Activated CD8-positive, alpha-beta memory T cell treated with anti-CD3 and anti-CD28 coated beads, Interleukin-2, amount 50 U/mL, for 48 hours (primary cell): Measurements from ENCODE around the gene CACNA2D2.
A peak's percentile ranks its signal among the peaks of the same experiment; 100 is the strongest.

Experiments used
- DNase-seq: peaks from one replicate; pipeline ENCODE4 v3.0.0-alpha.2; 2020

The CACNA2D2 gene

DNA sequence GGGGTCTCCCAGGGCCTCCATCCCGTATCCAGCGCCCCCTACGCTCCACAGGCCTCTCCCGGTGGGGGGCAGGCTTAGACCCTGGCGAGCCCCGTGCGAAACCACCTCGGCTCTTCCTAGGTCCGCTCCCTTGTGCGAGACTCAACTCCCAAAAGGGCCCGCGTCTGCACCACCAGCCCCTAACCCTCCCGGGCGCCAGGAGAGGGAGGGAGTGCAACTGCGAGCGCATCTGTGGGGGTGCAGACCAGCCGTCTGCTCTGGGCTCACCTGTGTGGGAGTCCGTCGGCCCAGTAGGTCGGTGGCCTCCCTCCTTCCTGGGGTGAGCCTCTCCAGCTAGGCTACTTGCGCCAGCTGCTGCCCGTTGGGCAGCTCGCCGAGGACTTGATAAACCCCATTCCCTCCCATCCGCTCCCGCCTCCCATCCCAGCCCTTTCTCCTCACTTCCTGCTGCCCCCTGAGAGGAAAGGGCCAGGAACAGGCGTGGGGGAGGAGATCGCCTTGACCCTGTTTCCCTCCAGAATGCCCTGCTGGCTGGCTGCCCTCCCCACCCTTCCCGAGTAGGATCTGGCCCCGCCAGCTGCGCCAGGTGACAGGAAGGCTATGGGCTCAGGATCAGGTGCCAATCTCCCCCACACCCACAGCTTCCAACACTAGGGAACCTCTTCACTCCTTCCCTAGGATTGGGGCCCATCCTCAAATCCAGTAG is 180.9 kb downstream of the CACNA2D2 start, which contains the start of gene HYAL2:
Gene HYAL2, minus strand, starts transcription at position 360 of the 706 bp plus-strand sequence. CDS start 2,256 bp downstream, outside the sequence.
- DNase-seq = no peak

DNA sequence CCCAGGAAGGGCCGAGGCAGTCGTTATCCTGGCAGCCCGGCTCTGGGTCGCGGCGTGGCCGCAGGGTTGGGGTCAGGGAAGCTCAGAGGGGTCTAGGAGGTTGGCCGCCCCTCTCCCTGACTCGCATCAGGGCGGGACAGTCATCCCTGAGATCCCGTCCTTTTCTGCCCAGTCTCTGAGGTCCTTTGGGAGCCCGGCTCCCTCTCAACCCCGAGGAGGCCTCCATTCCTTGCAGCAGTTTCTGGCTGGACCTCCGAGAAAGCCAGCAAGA is 181.4 kb downstream of the CACNA2D2 start:
- DNase-seq = no peak

DNA sequence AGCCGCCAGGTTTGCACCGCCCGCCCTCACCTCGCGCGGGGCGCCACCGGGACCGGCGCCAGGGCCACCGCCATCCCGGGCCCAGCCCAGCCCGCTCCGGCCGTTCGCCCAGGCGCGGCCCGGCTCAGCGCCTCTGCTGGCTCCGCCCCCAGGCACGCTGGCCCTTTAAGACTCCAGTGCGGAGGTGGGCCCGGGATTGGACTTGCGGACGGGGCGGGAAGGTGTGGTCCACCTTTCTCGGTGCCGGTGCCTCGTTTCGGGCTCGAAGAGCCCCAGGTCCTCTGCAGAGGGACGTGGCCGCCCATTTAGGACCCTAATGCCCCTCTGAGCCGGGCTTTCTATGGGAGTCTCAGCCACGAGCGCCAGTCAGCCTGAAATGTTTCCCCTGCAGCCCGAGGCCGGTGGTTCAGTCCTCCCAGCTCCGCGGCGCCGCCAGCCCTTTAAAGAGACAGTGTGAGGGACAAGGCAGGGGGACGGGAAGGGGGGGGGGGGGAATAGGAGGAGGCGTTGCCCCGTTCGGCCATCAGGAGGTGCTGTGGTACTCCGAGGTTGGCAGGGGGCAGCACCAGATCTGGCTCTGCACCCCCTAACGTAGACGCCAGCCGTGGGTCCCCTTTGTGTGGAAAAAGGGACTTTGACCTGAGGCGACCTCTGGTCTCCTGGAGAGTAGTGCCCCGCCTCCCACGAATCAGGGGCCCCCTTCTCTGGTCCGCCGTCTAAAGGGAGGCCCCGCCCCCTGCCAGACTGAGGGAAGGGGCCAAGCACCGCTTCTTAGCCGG is 181.9 kb downstream of the CACNA2D2 start:
- peak; percentile 90 for DNase-seq

DNA sequence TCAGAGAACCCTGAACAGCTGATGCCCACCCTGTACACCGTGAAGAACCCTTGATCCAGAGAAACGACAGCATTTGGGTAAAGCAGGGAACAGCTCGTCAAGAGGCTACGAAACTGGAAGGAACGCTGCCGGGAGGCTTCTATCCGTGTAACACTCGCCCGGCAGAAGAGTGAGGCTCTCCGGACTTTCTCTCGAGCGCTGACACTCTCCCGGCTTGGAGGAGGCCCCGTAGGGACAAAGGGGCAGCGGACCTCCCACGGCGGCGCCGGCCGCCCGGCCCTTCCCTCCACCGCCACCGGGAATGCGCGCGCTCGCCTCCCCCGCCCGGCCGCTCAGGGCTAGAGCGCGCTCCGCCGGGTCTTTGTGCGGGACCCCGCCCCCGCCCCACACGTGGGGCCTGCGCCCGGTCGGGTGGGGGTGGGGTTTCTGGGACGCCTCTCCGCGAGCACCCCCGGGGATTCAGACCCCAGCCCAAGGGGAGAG is 182.5 kb downstream of the CACNA2D2 start:
- no peak for DNase-seq

- no peak for DNase-seq
These were observed 183.4 kb downstream of the CACNA2D2 start for GRCh38 chr3:50319894-50320625.

- DNase-seq = no peak
These were observed 184.1 kb downstream of the CACNA2D2 start for GRCh38 chr3:50319181-50319893.

- no peak for DNase-seq
These were observed 184.8 kb downstream of the CACNA2D2 start for GRCh38 chr3:50318615-50319014.

DNA sequence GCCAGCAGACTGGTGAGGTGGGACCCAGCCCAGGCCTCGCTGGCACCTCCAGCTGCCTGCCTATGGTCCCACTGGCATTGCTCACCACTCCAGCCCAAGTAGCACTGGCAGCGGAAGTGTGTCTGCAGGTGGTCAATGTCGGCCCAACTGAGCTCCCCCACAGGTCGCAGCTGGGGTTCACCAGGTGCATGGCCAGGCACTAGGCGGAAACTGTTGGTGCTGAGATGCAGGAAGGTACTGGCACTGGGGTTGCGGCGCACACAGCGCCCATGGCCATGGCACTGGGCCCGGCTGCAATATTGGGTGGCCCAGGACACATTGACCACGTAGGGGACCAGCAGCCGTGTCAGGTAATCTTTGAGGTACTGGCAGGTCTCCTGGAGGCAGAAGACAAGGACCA is 185.3 kb downstream of the CACNA2D2 start:
- DNase-seq = no peak

- DNase-seq = no peak
These were observed 186.1 kb downstream of the CACNA2D2 start for GRCh38 chr3:50317300-50317699.

DNA sequence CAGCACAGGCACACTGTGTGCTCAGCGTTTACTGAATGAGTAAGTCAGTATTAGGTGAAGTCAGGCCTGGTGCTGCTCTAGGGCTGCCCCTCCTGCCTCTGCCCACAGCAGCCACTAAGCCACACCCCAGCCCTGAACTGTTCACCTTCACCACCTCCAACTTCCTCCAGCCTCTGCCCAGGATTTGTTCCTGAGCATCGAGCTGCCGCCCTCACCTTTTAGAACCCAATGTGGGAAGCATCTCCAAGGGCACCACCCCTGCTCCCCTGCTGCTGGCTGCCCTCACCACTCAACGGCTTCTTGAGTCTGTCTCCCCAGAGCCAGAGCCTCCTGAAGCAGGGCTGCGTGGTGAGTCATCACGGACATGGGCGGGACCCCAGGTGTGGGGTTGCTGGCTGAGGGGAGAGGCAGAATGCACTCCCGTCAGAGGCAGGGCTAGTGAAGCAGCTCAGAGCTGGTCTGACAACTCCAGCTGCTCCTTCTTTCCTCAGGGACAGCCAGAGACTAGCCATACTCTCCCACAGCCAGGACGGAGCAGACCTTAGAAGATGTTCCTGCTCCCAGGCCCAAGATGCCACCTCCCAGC is 186.7 kb downstream of the CACNA2D2 start:
- DNase-seq = peak; percentile 80

- no peak for DNase-seq
These were observed 188.6 kb downstream of the CACNA2D2 start for GRCh38 chr3:50314816-50315215.

DNA sequence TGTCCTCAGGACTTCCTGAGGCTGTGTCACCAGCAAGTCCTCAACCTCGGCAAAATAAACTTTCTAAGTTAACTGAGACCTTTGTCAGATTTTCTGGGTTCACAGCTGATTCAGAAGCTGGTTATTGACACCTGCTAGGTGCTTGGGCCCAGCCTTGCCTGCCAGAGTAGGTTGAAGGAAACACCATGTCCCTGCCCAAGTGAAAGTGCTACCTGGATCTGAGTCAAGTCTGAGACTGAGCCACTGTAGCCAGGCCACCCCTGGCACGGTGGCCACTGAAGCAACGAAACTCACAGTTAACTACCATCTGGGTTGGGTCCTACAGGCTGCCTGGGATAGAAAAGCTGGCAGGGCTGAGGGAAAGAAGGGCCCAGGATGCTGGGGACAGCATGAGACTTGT is 189.1 kb downstream of the CACNA2D2 start:
- DNase-seq = no peak
